Stimulated activated naive CD8-positive, alpha-beta T cell treated with anti-CD3 and anti-CD28 coated beads, Interleukin-15, Interleukin-2, amounts not matched to agents 100 ng/mL and 50 ng/mL, for 24 hours (primary cell): ENCODE results near the gene CREG2.
A peak's percentile ranks its signal among the peaks of the same experiment; 100 is the strongest.

Experiments
- H3K27ac Mint-ChIP-seq: one replicate; pipeline ENCODE4 v1.8.0; 2021; ENCODE audit warnings: mild to moderate bottlenecking, mixed read lengths
- H3K27me3 Mint-ChIP-seq: one replicate; pipeline ENCODE4 v1.8.0; 2021; ENCODE audit warnings: mixed read lengths
- H3K36me3 Mint-ChIP-seq: one replicate; pipeline ENCODE4 v1.8.0; 2021; ENCODE audit warnings: low read depth, mixed read lengths
- H3K4me1 Mint-ChIP-seq: one replicate; pipeline ENCODE4 v1.8.0; 2021; ENCODE audit warnings: low read depth, mixed read lengths
- H3K4me3 Mint-ChIP-seq: one replicate; pipeline ENCODE4 v1.8.0; 2021; ENCODE audit warnings: mild to moderate bottlenecking, mixed read lengths
- H3K9me3 Mint-ChIP-seq: one replicate; pipeline ENCODE4 v1.8.0; 2021; ENCODE audit warnings: mixed read lengths

The CREG2 gene, protein sequence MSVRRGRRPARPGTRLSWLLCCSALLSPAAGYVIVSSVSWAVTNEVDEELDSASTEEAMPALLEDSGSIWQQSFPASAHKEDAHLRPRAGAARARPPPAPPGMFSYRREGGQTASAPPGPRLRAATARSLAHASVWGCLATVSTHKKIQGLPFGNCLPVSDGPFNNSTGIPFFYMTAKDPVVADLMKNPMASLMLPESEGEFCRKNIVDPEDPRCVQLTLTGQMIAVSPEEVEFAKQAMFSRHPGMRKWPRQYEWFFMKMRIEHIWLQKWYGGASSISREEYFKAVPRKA

GRCh38 chr2:101387151-101387834 lies at the start of gene CREG2:
CREG2 (minus strand) TSS chr2:101387503; CDS start chr2:101387457, 46 bp downstream.
- Mint-ChIP-seq H3K36me3 (no peaks in the 10 kb centered on the region), H3K9me3 (no peaks in the 10 kb centered on the region), H3K27ac (no peak within 1 kb of the TSS), H3K4me1 (peaks cover 4% of the 10 kb centered on the region), H3K4me3 (peak within 1 kb of the TSS; percentile 72), H3K27me3 (peaks cover 61% of the 10 kb centered on the region)

DNA sequence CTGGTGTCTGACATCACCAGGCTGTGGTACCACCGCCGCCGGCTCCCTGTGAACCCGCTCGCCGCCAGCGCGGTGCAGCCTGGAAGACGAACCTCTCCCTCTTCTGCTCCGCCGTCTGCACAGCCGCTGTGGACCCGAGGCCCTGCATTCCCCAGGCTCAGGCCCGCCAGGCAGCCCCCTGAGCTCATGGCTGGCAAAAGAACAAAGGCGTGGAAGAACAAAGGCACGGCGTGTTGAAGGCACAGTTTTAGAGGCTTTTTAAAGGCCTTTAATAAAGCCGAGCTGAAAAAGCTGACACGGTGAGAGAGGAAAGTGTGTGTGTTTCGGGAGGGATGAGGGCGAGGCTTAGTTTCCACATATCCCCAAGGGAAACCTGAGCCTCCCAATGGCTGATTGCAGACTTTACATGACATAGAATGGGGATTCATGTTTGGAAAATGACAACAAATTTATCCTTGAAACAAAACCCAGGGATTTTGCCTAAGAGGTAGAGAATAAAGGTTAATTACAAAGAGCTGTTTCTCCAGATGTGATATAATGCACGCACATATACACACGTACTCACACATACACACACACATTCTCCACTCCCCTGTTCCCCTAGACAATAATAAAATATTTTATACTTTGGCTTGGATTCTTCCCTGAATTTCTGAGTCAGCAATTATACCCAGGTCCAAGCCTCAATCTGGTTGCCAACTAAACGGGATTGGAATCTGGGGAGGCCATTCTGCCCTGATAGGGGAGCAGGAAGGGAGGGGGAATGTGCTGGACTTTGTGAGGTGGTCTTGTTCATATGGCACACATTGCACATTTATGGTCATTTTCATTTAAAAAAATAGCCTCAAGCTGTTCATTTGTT lies 47.9 kb upstream of the CREG2 start:
- H3K27ac Mint-ChIP-seq = no peak overlapping the region
- H3K27me3 Mint-ChIP-seq = no peaks in the 10 kb centered on the region
- no peak overlapping the region for H3K4me3 Mint-ChIP-seq
- H3K36me3 Mint-ChIP-seq = no peaks in the 10 kb centered on the region
- H3K9me3 Mint-ChIP-seq = no peaks in the 10 kb centered on the region
- H3K4me1 Mint-ChIP-seq = no peaks in the 10 kb centered on the region

- Mint-ChIP-seq H3K36me3 (no peaks in the 10 kb centered on the region), H3K9me3 (no peaks in the 10 kb centered on the region), H3K4me3 (no peak overlapping the region), H3K27ac (no peak overlapping the region), H3K27me3 (no peaks in the 10 kb centered on the region), H3K4me1 (no peaks in the 10 kb centered on the region)
These were observed 46.2 kb upstream of the CREG2 start for GRCh38 chr2:101433465-101433864.

GRCh38 chr2:101432411-101433181 lies 45.3 kb upstream of the CREG2 start:
- H3K27ac Mint-ChIP-seq = no peak overlapping the region
- H3K4me3 Mint-ChIP-seq = no peak overlapping the region
- H3K9me3 Mint-ChIP-seq = no peaks in the 10 kb centered on the region
- no peaks in the 10 kb centered on the region for H3K36me3 Mint-ChIP-seq
- no peaks in the 10 kb centered on the region for H3K27me3 Mint-ChIP-seq
- no peaks in the 10 kb centered on the region for H3K4me1 Mint-ChIP-seq

GRCh38 chr2:101431486-101431885 lies 44.2 kb upstream of the CREG2 start:
- H3K9me3 Mint-ChIP-seq = no peaks in the 10 kb centered on the region
- no peaks in the 10 kb centered on the region for H3K27me3 Mint-ChIP-seq
- no peaks in the 10 kb centered on the region for H3K36me3 Mint-ChIP-seq
- no peaks in the 10 kb centered on the region for H3K4me1 Mint-ChIP-seq
- no peak overlapping the region for H3K4me3 Mint-ChIP-seq
- H3K27ac Mint-ChIP-seq = no peak overlapping the region

DNA sequence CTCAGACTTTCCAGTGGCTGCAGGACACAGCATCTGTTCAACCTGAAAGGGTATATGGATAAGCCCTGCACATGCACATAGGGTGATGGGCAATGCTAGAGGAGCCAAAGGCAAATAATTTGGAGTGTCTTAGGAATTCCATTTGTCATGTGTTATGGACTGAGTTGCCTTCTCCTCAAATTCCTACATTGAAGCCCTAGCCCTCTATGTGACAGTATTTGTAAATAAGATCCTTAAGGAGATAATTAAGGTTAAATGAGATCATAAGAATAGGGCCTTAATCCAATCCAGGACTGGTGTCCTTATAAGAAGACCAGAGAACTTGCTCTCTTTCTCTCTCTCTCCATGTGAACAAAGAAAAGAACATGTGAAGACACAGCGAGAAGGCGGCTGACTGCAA lies 42.9 kb upstream of the CREG2 start:
- H3K4me1 Mint-ChIP-seq = no peaks in the 10 kb centered on the region
- H3K27me3 Mint-ChIP-seq = no peaks in the 10 kb centered on the region
- no peaks in the 10 kb centered on the region for H3K9me3 Mint-ChIP-seq
- H3K4me3 Mint-ChIP-seq = no peak overlapping the region
- H3K27ac Mint-ChIP-seq = no peak overlapping the region
- no peaks in the 10 kb centered on the region for H3K36me3 Mint-ChIP-seq

GRCh38 chr2:101429453-101429852 lies 42.1 kb upstream of the CREG2 start:
- H3K27ac Mint-ChIP-seq = no peak overlapping the region

DNA sequence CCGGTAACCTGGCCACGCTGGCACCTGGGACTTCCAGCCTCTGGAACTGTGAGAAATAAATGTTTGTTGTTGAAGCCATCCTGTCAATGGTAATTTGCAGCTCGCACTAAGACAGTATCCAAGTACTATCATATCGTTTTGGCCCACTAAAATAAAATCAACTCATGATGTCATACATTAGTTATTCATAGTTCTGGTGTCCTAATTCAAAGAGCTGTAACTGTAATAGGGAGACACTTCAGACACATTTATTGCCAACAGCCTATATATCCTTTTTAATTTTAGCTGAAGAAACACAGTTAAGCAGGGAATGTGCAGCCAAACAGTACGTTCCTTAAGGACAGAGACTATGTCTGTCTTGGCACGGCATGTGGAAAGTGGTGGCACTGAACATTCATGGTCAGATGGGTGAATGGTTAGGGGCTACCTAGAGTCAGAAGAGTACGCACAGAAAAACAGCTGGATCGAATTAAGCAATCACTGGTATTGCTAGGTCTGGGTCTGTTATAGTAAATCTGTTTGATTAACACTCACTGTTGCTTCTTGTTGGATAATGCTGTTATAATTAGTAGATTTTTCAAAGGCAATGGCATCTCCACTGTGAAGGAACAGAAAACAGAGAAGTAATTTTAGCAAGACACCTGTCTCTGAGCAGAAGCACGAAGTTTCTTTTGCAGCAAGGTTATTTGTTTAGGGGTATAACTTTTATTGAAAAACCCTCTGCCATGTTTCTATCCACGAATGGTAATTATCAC lies 41.3 kb upstream of the CREG2 start:
- H3K36me3 Mint-ChIP-seq = no peaks in the 10 kb centered on the region

More at GRCh38 chr2:101429453-101429852, 42.1 kb upstream of the CREG2 start:
- Mint-ChIP-seq H3K36me3 (no peaks in the 10 kb centered on the region), H3K9me3 (no peaks in the 10 kb centered on the region), H3K4me3 (no peak overlapping the region), H3K4me1 (no peaks in the 10 kb centered on the region), H3K27me3 (no peaks in the 10 kb centered on the region)

DNA sequence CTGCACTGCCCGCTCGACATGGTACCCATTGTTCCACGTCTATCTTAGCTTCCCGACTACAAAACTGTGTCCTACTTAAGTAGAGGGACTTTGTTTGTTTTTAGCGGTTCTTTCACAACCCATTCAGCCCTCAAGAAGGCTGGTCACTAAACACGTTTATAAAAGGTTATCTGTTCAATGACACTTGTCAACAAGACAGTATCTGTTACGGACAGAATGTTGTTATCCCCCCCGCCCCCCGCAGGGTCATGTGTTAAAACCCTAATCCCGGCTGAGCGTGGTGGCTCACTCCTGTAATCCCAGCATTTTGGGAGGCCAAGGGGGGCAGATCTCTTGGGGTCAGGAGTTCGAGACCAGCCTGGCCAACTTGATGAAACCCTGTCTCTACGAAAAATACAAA lies 40.4 kb upstream of the CREG2 start:
- Mint-ChIP-seq H3K4me1 (no peaks in the 10 kb centered on the region), H3K4me3 (no peak overlapping the region), H3K9me3 (no peaks in the 10 kb centered on the region), H3K27me3 (no peaks in the 10 kb centered on the region), H3K36me3 (no peaks in the 10 kb centered on the region), H3K27ac (no peak overlapping the region)

More for the DNA sequence above, 41.3 kb upstream of the CREG2 start:
- H3K4me3 Mint-ChIP-seq = no peak overlapping the region
- H3K4me1 Mint-ChIP-seq = no peaks in the 10 kb centered on the region
- H3K27ac Mint-ChIP-seq = no peak overlapping the region
- H3K27me3 Mint-ChIP-seq = no peaks in the 10 kb centered on the region
- no peaks in the 10 kb centered on the region for H3K9me3 Mint-ChIP-seq

- no peak overlapping the region for H3K27ac Mint-ChIP-seq
- H3K4me3 Mint-ChIP-seq = no peak overlapping the region
- H3K36me3 Mint-ChIP-seq = no peaks in the 10 kb centered on the region
- no peaks in the 10 kb centered on the region for H3K27me3 Mint-ChIP-seq
- no peaks in the 10 kb centered on the region for H3K4me1 Mint-ChIP-seq
- no peaks in the 10 kb centered on the region for H3K9me3 Mint-ChIP-seq
These were observed 39.9 kb upstream of the CREG2 start for GRCh38 chr2:101427240-101427639.

DNA sequence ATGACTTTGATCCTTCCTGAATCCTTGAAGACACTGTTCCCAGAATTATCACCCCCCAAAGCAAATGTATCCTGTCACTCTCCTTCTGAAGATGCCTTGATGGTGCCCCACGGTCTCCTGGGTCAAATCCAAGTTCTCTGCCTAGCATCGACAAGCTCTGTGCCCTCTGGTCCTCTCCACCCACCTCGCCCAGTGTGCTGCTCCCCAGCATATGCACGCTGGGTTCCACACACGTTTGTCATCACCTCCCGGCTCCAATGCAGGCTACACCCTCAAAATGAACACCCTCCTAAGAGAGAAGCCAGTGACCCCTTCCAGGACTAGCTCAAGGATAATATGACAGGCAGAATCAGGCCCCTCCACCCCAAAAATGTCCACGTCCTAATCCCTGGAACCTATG lies 39.5 kb upstream of the CREG2 start:
- Mint-ChIP-seq H3K27ac (no peak overlapping the region), H3K36me3 (no peaks in the 10 kb centered on the region), H3K4me1 (no peaks in the 10 kb centered on the region)

DNA sequence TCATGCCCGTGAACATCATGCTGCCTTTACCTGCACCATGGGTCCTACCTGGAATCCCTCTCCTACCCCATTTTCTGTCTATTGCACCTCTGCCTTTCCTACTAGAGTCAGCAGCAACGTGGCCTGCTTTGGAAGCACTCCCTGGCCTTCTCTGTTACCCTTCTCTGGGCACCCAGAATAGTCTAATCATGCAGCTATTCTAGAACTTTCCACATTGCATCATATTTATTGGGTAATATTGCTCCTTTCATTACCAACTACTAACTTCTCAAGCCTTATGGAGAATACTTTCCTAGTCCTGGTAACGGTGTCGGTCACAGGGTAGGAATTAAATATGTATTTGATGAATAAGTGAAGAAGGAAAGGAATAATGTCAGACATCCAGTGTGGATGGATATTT lies 33.3 kb upstream of the CREG2 start:
- Mint-ChIP-seq H3K4me1 (no peaks in the 10 kb centered on the region), H3K36me3 (no peaks in the 10 kb centered on the region), H3K27me3 (no peaks in the 10 kb centered on the region), H3K27ac (no peak overlapping the region), H3K4me3 (no peak overlapping the region), H3K9me3 (no peaks in the 10 kb centered on the region)

More for the DNA sequence above, 39.5 kb upstream of the CREG2 start:
- Mint-ChIP-seq H3K27me3 (no peaks in the 10 kb centered on the region), H3K4me3 (no peak overlapping the region), H3K9me3 (no peaks in the 10 kb centered on the region)

GRCh38 chr2:101419096-101419663 lies 31.9 kb upstream of the CREG2 start:
- Mint-ChIP-seq H3K27me3 (no peaks in the 10 kb centered on the region), H3K9me3 (no peaks in the 10 kb centered on the region), H3K4me3 (no peak overlapping the region), H3K36me3 (no peaks in the 10 kb centered on the region), H3K27ac (no peak overlapping the region), H3K4me1 (no peaks in the 10 kb centered on the region)
